PC-9 (cell line): Measurements from ENCODE around the gene OBSCN. TPM values are rescaled to one million over a fixed set of nuclear protein-coding genes. Genes with fewer than 3 reads are reported as not detected.

ENCODE experiments used
- BruUV-seq: library from RNA; stranded (reverse); fragments of 400-500 nt; replicated peaks from 2 replicates; lab custom pipeline; 2021; lab: Mats Ljungman, UMichigan
- CTCF ChIA-PET: fragments of 300-600 bp; sonication (Branson Sonifier 250); formaldehyde crosslinking; loops from one replicate; lab custom pipeline; 2022; ENCODE audit warnings: antibody characterized with exemption; lab: Charles Lee
- POLR2A ChIA-PET: fragments of 300-600 bp; sonication (Branson Sonifier 250); formaldehyde crosslinking; loops from one replicate; lab custom pipeline; 2022; ENCODE audit warnings: antibody characterized with exemption; ENCODE audit not compliant: unreplicated experiment; lab: Charles Lee
- DNase-seq, 2 experiments: peaks; one replicate each; pipeline versions ENCODE4 v3.0.0 to v3.0.0-alpha.2; 2015 to 2022; ENCODE audit warnings: mixed read lengths in 1 of 2
- H2AFZ ChIP-seq: fragments of 200-600 bp; sonication (generic); 2 replicates; pipeline ENCODE4 v1.8.1; 2017; ENCODE audit warnings: antibody characterized with exemption
- H3F3A ChIP-seq: fragments of 200-600 bp; sonication (generic); 2 replicates; pipeline ENCODE4 v1.8.1; 2017; ENCODE audit warnings: antibody characterized with exemption, mild to moderate bottlenecking, low read depth; ENCODE audit not compliant: insufficient read depth
- H3K27ac ChIP-seq: fragments of 200-600 bp; sonication (generic); 2 replicates; pipeline ENCODE4 v1.6.1; 2016; ENCODE audit warnings: mixed run types
- H3K27me3 ChIP-seq: fragments of 200-600 bp; sonication (generic); 2 replicates; pipeline ENCODE4 v1.6.1; 2016; ENCODE audit warnings: low read depth, mixed run types; ENCODE audit not compliant: insufficient read depth
- H3K36me3 ChIP-seq: fragments of 200-600 bp; sonication (generic); 2 replicates; pipeline ENCODE4 v1.6.1; 2016; ENCODE audit warnings: low read depth, mixed run types
- H3K4me1 ChIP-seq: fragments of 200-600 bp; sonication (generic); replicated peaks from 2 replicates; pipeline ENCODE4 v1.6.1; 2016; ENCODE audit warnings: mixed run types; ENCODE audit not compliant: insufficient read depth
- H3K4me2 ChIP-seq: fragments of 200-600 bp; sonication (generic); 2 replicates; pipeline ENCODE4 v1.6.1; 2017; ENCODE audit warnings: mixed run types
- H3K4me3 ChIP-seq: fragments of 200-600 bp; sonication (generic); 2 replicates; pipeline ENCODE4 v1.6.1; 2016; ENCODE audit warnings: mixed run types
- H3K79me2 ChIP-seq: fragments of 200-600 bp; sonication (generic); 2 replicates; pipeline ENCODE4 v1.6.1; 2017; ENCODE audit warnings: low read depth, mixed run types
- H3K9me2 ChIP-seq: fragments of 200-600 bp; sonication (generic); 2 replicates; pipeline ENCODE4 v1.8.1; 2017; ENCODE audit warnings: mild to moderate bottlenecking; ENCODE audit not compliant: insufficient read depth
- H3K9me3 ChIP-seq: fragments of 200-600 bp; sonication (generic); 2 replicates; pipeline ENCODE4 v1.8.1; 2016; ENCODE audit warnings: low read depth; ENCODE audit not compliant: insufficient read depth
- H4K20me1 ChIP-seq: fragments of 200-600 bp; sonication (generic); 2 replicates; pipeline ENCODE4 v1.8.1; 2017; ENCODE audit not compliant: insufficient read depth
- CTCF ChIP-seq: fragments of 200-600 bp; sonication (generic); conservative IDR thresholded peaks from 2 replicates; pipeline ENCODE4 v1.6.1; 2017; ENCODE audit warnings: mixed run types, antibody characterized with exemption, mild to moderate bottlenecking, moderate library complexity
- EZH2 ChIP-seq: fragments of 200-600 bp; sonication (generic); IDR thresholded peaks from 2 replicates; pipeline ENCODE4 v1.8.0; 2017; ENCODE audit warnings: antibody characterized with exemption, low read depth
- intact Hi-C: fragments of 100-400 bp; cut with micrococcal nuclease; formaldehyde crosslinking; loops from one replicate; pipeline ENCODE4 v1.10.0; 2022; ENCODE audit not compliant: unreplicated experiment
- total RNA-seq: library from RNA; stranded (reverse); gene quantifications from 2 replicates; pipeline ENCODE4 v1.2.3, GENCODE V29; 2021

OBSCN gene
- total RNA-seq, 1 experiment from 2014 or later: 62.9 TPM

- ChIA-PET POLR2A (no interaction called here), CTCF (no interaction called here)
- TF ChIP-seq EZH2 (no peak), CTCF (no peak)
Measured at GRCh38 chr1:228263636-228264035, 55.8 kb downstream of the OBSCN start.

GRCh38 chr1:228264090-228264829 lies 56.4 kb downstream of the OBSCN start:
- Histone ChIP-seq H3K9me2 (no peaks in the 10 kb centered on the region), H3K36me3 (no peaks in the 10 kb centered on the region), H3K4me3 (no peak overlapping the region), H3K4me2 (no peak overlapping the region), H3F3A (no peaks in the 10 kb centered on the region), H3K27me3 (no peaks in the 10 kb centered on the region), H3K79me2 (no peaks in the 10 kb centered on the region), H2AFZ (no peak overlapping the region), H4K20me1 (no peaks in the 10 kb centered on the region), H3K9me3 (no peaks in the 10 kb centered on the region; the same call in 1 of the 2 replicates), H3K4me1 (no peaks in the 10 kb centered on the region), H3K27ac (no peak overlapping the region)
- ChIA-PET POLR2A (no interaction called here), CTCF (no interaction called here)
- intact Hi-C loops: no loop called here
- no TSS peak for BruUV-seq
- no peak for DNase-seq
- TF ChIP-seq EZH2 (no peak), CTCF (no peak)

More at GRCh38 chr1:228263636-228264035, 55.8 kb downstream of the OBSCN start:
- H3K4me3 ChIP-seq: no peak overlapping the region
- H3K36me3 ChIP-seq: no peaks in the 10 kb centered on the region
- H3K27ac ChIP-seq: no peak overlapping the region
- no TSS peak for BruUV-seq
- H3F3A ChIP-seq: no peaks in the 10 kb centered on the region
- no peak for DNase-seq
- no peaks in the 10 kb centered on the region for H3K9me2 ChIP-seq
- no peak overlapping the region for H2AFZ ChIP-seq
- H3K4me1 ChIP-seq: no peaks in the 10 kb centered on the region
- H3K4me2 ChIP-seq: no peak overlapping the region
- H3K79me2 ChIP-seq: no peaks in the 10 kb centered on the region
- intact Hi-C loops: no loop called here
- H3K9me3 ChIP-seq: no peaks in the 10 kb centered on the region; the same call in 1 of the 2 replicates
- no peaks in the 10 kb centered on the region for H3K27me3 ChIP-seq
- no peaks in the 10 kb centered on the region for H4K20me1 ChIP-seq

GRCh38 chr1:228265167-228265566 lies 57.3 kb downstream of the OBSCN start:
- no peaks in the 10 kb centered on the region for H3K9me2 ChIP-seq
- H3F3A ChIP-seq: no peaks in the 10 kb centered on the region
- intact Hi-C loops: loop anchor here (5.0 kb wide), 1 partner anchor 252 kb away; no protein-coding TSS in a partner anchor
- BruUV-seq: no TSS peak
- no peak for DNase-seq
- H4K20me1 ChIP-seq: no peaks in the 10 kb centered on the region
- H3K79me2 ChIP-seq: no peaks in the 10 kb centered on the region
- no peak overlapping the region for H2AFZ ChIP-seq
- ChIA-PET CTCF (no interaction called here), POLR2A (no interaction called here)
- no peaks in the 10 kb centered on the region for H3K36me3 ChIP-seq
- H3K27me3 ChIP-seq: no peaks in the 10 kb centered on the region
- no peak overlapping the region for H3K4me3 ChIP-seq
- no peak overlapping the region for H3K27ac ChIP-seq
- H3K4me1 ChIP-seq: no peaks in the 10 kb centered on the region
- TF ChIP-seq EZH2 (no peak), CTCF (peak; percentile 47; the same call in 1 of the 2 replicates)
- no peak overlapping the region for H3K4me2 ChIP-seq
- H3K9me3 ChIP-seq: no peaks in the 10 kb centered on the region; the same call in 1 of the 2 replicates
